GM18519 (cell line): ENCODE results near the gene ARHGEF7.

Experiments used
- ATAC-seq: cut with Tn5 transposase; IDR thresholded peaks from one replicate; pipeline ENCODE4 v1.9.1; 2021; ENCODE audit warnings: mild to moderate bottlenecking, moderate library complexity; ENCODE audit not compliant: unreplicated experiment, low FRiP score

Gene ARHGEF7

DNA sequence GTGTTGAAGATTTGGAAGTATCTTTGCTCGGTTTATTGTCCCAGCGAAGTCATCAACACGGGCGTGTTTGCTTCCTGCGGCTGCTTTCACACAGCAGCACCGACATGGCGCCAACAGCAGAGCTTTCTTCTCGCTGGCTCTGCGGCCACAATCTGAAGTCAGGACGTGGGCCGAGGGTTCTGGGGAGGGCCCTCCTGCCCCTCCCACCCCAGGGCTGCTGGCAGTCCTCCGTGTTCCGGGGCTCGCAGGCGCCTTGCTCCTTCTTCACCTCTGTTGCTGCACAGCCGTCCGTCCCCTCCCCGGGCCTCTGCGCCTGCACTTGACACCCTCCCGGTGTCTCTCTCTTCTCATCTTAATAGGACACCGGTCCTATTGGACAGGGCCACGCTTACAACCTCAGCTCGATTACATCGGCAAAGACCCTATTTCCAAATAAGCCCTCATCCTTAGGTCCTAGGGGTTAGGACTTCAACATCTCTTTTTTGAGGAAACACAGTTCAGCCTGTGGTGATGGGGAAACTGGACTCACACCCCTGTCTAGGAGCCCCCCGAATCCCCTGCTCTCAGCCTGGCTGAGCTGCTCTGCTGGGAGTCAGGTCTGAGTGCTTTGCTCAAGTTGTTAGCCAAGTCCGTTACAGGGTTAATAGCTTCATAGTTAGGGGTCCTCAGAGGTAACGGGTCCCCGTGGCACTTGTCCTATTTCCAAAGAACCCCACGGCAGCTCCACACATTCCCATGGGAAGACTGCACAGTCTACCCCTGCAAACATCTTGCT, 202.6 kb downstream of the ARHGEF7 start:
- no peak for ATAC-seq

DNA sequence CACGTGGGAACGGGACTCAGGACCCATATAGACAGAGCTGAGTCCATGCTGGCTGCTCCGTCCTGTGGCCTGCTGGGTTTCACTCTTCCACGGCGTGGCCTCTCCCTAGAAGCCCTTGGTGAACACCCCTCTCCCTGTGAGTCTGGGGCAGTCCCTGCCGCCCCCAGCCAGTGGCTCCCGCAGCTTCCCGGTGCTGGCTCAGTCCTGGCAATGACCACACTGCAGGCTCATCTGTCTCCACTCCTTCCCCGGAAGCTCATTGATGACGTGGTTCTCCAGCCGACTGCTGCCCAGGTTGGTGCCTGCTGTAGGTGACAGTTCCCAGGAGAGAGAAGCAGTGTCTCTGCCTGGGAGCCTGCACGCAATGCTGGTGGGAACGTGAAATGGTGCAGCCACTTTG, 203.3 kb downstream of the ARHGEF7 start:
- ATAC-seq, result no peak

- no peak for ATAC-seq
These were observed 204.4 kb downstream of the ARHGEF7 start for GRCh38 chr13:111319521-111319920.

DNA sequence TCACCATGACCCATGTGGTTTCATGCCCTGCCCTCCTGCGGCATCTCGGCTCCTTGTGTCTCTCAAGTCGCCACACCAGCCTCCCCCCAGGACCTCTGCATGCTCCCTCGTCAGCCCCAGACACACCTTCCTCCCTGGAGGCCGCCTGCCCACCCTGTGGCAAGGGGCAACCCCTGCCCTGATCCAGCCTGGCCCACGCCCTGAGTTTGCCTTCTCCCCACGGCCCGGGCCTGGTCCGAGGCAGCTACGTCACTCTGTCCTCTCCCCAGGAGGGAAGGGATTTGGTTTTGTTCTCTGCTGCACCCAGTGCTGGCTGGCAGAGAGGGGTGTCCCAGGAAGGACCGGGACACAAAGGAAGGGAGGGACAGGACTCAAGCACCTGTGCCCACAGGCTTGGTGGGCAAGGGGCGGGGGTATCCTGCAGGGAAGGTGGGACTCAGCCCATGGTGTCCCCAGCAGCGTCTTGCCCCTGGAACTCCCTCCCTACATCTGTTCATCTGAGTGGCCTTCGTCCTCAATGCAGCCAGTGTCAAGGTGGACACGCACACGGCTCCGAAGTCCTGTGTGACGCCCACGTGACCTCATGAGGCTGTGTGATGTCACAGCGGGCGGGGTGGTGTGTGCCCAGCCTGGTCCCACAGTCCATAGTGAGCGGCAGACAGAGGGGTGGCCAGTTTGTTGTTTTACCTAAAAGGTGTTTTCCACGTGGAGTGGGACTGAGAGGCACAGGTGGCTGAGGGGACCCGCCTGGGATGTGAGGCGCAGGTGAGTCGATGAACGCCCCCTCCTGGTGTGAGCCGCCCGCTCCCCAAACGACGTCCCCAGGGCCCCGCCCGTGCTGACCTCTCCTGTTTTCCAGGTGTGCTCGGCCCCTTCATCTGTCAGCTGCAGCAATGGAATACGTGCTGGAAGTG, 205.1 kb downstream of the ARHGEF7 start, which contains the start of gene TEX29:
Gene TEX29, plus strand, starts transcription at position 645 of the 914 bp plus-strand sequence. Its CDS starts 249 bp downstream, at position 894.
- ATAC-seq, result no peak

- ATAC-seq, result no peak
These were observed 207.1 kb downstream of the ARHGEF7 start for GRCh38 chr13:111322001-111322915.

- no peak for ATAC-seq
These were observed 207.8 kb downstream of the ARHGEF7 start for GRCh38 chr13:111322916-111323331.

DNA sequence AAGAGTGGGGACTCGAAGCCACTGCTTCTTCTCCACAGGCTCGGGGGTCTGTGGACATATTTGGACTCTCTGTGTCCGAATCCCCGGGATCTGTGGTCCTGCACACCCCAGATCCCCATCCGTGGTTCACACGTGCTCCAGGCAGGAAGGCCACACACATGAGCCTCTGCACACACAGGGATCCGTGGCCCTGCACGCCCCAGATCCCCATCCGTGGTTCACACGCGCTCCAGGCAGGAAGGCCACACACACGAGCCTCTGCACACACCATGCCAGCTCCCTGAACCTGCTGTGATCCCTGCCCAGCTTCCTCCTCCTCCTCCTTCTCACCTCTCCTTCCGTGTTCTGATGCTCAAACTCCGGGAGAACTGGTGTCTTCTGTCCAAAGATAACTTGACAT, 208.4 kb downstream of the ARHGEF7 start:
- ATAC-seq, result no peak

GRCh38 chr13:111323950-111324651, 209.0 kb downstream of the ARHGEF7 start:
- no peak for ATAC-seq

GRCh38 chr13:111324736-111325135, 209.6 kb downstream of the ARHGEF7 start:
- no peak for ATAC-seq

GRCh38 chr13:111325146-111325890, 210.2 kb downstream of the ARHGEF7 start:
- no peak for ATAC-seq

DNA sequence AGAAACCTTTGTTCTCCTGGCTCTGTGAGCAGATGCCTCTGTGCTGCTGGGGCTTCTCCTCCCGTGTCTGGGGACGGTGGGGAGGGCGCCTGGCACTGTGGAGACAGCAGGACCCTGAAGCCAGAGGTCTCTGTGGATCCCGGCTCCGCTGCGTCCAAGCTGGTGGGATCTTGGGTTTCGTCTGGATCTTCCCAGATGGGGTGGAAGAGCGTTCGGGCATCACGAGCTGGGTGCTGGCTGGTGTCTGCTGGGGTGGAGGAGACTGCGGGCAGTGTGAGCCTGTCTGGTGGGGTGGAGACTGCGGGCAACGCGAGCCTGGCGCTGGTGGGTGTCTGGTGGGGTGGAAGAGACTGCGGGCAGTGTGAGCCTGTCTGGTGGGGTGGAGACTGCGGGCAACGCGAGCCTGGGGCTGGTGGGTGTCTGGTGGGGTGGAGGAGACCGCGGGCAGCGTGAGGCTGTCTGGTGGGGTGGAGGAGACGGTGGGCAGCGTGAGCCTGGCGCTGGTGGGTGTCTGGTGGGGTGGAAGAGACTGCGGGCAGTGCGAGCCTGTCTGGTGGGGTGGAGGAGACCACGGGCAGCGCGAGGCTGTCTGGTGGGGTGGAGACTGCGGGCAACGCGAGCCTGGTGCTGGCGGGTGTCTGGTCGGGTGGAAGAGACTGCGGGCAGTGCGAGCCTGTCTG, 211.0 kb downstream of the ARHGEF7 start:
- ATAC-seq, result no peak

DNA sequence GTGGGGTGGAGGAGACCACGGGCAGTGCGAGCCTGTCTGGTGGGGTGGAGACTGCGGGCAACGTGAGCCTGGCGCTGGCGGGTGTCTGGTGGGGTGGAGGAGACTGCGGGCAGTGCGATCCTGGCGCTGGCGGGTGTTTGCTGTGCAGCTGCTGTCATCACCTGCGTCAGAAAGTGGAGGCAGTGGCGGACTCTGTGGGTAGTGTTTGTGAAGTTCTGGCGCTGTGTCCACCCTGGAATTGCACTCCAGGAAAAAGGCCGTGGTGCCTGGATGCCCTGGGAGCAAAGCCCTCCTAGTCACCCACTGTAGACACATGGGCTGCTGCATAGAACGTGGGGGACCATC, 211.5 kb downstream of the ARHGEF7 start:
- no peak for ATAC-seq

GRCh38 chr13:111326981-111327642, 212.0 kb downstream of the ARHGEF7 start:
- ATAC-seq, result no peak

- no peak for ATAC-seq
These were observed 212.8 kb downstream of the ARHGEF7 start for GRCh38 chr13:111327730-111328573.

DNA sequence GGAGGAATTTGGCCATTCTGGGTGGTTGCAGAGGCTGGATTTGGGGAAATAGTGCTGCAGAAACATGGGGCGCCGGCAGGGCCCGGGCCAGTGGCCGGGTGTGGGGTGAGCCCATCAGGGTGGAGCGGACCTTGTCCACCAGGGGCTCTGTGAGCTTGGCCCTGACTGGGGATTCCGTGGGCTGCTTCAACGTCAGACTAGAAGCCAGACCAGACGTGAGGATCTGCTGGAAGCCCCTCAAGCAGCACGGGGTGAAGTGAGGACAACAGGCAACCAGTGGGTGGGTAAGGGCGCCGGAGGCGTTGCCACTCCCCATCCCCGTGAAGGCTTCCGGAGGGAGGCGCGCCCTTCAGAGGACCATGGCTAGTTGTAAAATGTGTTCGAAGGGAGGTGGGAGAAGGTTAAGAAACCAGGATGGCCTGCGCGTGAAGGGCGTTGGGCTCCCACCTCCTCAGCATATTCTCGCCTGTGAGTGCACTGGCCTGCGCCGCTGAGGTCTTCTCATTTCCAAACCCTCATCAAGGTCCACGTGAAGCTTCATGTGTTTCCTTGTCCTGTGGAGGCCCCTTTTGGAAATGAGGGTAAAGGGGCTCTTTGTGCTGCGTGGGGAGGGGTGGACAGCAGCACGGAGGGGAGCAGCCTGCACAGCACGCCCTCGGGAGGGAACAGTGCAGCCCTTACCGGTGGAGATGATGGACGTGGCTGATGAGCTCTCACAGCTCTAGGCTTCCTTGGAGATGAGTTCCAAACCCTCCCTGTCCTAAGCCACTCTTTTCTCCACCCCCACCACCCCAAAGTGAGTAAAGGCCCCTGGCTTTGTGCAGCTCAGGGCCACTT, 213.7 kb downstream of the ARHGEF7 start:
- no peak for ATAC-seq

DNA sequence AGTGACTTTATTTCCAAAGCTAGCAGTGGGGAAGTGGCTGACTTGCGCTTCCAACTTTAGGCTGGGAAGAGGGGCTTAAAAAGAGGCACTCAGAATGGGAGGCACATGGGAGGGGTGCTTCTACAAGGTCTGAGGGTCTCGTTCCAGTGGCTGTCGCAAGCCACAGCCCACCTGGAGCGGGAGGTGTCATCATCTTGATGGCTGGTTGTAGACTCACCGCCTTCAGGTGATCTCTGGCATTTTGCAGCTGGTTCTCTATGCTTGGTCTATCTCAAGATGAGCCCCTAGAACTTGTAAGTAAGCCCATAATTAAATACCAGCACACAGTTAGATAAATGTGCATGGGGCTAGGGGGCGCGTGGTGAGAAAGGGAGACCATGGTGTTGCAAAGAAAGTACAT, 214.5 kb downstream of the ARHGEF7 start:
- ATAC-seq, result no peak
